SH-SY5Y (cell line): ENCODE measurements around the gene PRR7.

Experiments used
- GATA2 ChIP-seq: IDR thresholded peaks from 2 replicates; pipeline ENCODE4 v1.6.1; 2011; ENCODE audit warnings: mild to moderate bottlenecking, low read depth, low read length
- GATA3 ChIP-seq: IDR thresholded peaks from 2 replicates; pipeline ENCODE4 v1.6.1; 2011; ENCODE audit warnings: low read depth, mild to moderate bottlenecking, low read length, moderate library complexity

GRCh38 chr5:177399997-177400868 lies 46.4 kb upstream of the PRR7 start, which contains the start of gene PFN3:
- TF ChIP-seq GATA3 (no peak), GATA2 (no peak)
